HUES6 (cell line): Measurements from ENCODE around the gene GHRL.

ENCODE experiments used
- H3K27ac ChIP-seq: 2 replicates; pipeline ENCODE4 v1.7.0; 2013; ENCODE audit warnings: low read depth, mild to moderate bottlenecking, low read length, inconsistent platforms
- H3K27me3 ChIP-seq: 2 replicates; pipeline ENCODE4 v1.6.1; 2013; ENCODE audit warnings: low read length; ENCODE audit not compliant: control insufficient read depth, insufficient read depth
- H3K36me3 ChIP-seq: 2 replicates; pipeline ENCODE4 v1.6.1; 2013; ENCODE audit warnings: low read length; ENCODE audit not compliant: control insufficient read depth, insufficient read depth
- H3K4me1 ChIP-seq: 2 replicates; pipeline ENCODE4 v1.6.1; 2013; ENCODE audit warnings: low read length; ENCODE audit not compliant: control insufficient read depth, insufficient read depth
- H3K4me3 ChIP-seq: 2 replicates; pipeline ENCODE4 v1.5.1; 2013; ENCODE audit warnings: low read depth, low read length
- H3K9ac ChIP-seq: one replicate; pipeline ENCODE4 v1.6.1; 2013; ENCODE audit warnings: mild to moderate bottlenecking, low read length
- H3K9me3 ChIP-seq: 2 replicates; pipeline ENCODE4 v1.6.1; 2013; ENCODE audit warnings: low read depth, low read length; ENCODE audit not compliant: control insufficient read depth, insufficient read depth

GHRL gene

GRCh38 chr3:10292505-10293419 lies at the start of gene GHRL:
TSS of gene GHRL (minus strand) at chr3:10292947. CDS start at chr3:10290180, 2,767 bp downstream.
- H3K4me1 ChIP-seq, result peaks cover 11% of the 10 kb centered on the region; the same call in 1 of the 2 replicates
- no peak within 1 kb of the TSS for H3K4me3 ChIP-seq
- no peaks in the 10 kb centered on the region for H3K27me3 ChIP-seq
- no peak within 1 kb of the TSS for H3K27ac ChIP-seq
- H3K9ac ChIP-seq, result no peak within 1 kb of the TSS
- no peaks in the 10 kb centered on the region for H3K9me3 ChIP-seq
- H3K36me3 ChIP-seq, result peaks cover 36% of the 10 kb centered on the region

- H3K9ac ChIP-seq, result no peak overlapping the region
- H3K9me3 ChIP-seq, result no peaks in the 10 kb centered on the region
- peaks cover 3% of the 10 kb centered on the region; the same call in 1 of the 2 replicates for H3K4me1 ChIP-seq
- no peak overlapping the region for H3K27ac ChIP-seq
- no peaks in the 10 kb centered on the region for H3K36me3 ChIP-seq
- H3K4me3 ChIP-seq, result no peak overlapping the region
- H3K27me3 ChIP-seq, result no peaks in the 10 kb centered on the region
Measured at GRCh38 chr3:10341901-10342398, 49.2 kb upstream of the GHRL start.

GRCh38 chr3:10340476-10340875 lies 47.7 kb upstream of the GHRL start:
- H3K9me3 ChIP-seq, result no peaks in the 10 kb centered on the region
- no peaks in the 10 kb centered on the region for H3K27me3 ChIP-seq
- peaks cover 3% of the 10 kb centered on the region; the same call in 1 of the 2 replicates for H3K4me1 ChIP-seq
- no peak overlapping the region for H3K27ac ChIP-seq
- H3K4me3 ChIP-seq, result no peak overlapping the region
- H3K9ac ChIP-seq, result no peak overlapping the region
- no peaks in the 10 kb centered on the region for H3K36me3 ChIP-seq

GRCh38 chr3:10340046-10340445 lies 47.3 kb upstream of the GHRL start:
- no peak overlapping the region for H3K27ac ChIP-seq
- no peaks in the 10 kb centered on the region for H3K27me3 ChIP-seq
- no peak overlapping the region for H3K4me3 ChIP-seq
- no peak overlapping the region for H3K9ac ChIP-seq
- no peaks in the 10 kb centered on the region for H3K36me3 ChIP-seq
- no peaks in the 10 kb centered on the region for H3K9me3 ChIP-seq
- H3K4me1 ChIP-seq, result peaks cover 3% of the 10 kb centered on the region; the same call in 1 of the 2 replicates

- Histone ChIP-seq H3K4me1 (peaks cover 3% of the 10 kb centered on the region; the same call in 1 of the 2 replicates), H3K9me3 (no peaks in the 10 kb centered on the region), H3K36me3 (no peaks in the 10 kb centered on the region), H3K9ac (no peak overlapping the region), H3K27me3 (no peaks in the 10 kb centered on the region), H3K4me3 (no peak overlapping the region), H3K27ac (no peak overlapping the region)
Measured at GRCh38 chr3:10339376-10339955, 46.7 kb upstream of the GHRL start.

- Histone ChIP-seq H3K4me1 (no peaks in the 10 kb centered on the region), H3K36me3 (no peaks in the 10 kb centered on the region), H3K9me3 (no peaks in the 10 kb centered on the region), H3K27ac (no peak overlapping the region), H3K27me3 (no peaks in the 10 kb centered on the region), H3K9ac (no peak overlapping the region), H3K4me3 (no peak overlapping the region)
Measured at GRCh38 chr3:10338591-10339353, 46.0 kb upstream of the GHRL start.

- Histone ChIP-seq H3K27ac (no peak overlapping the region), H3K4me3 (no peak overlapping the region), H3K36me3 (no peaks in the 10 kb centered on the region), H3K4me1 (no peaks in the 10 kb centered on the region), H3K9ac (no peak overlapping the region), H3K27me3 (no peaks in the 10 kb centered on the region), H3K9me3 (no peaks in the 10 kb centered on the region)
Measured at GRCh38 chr3:10338164-10338470, 45.4 kb upstream of the GHRL start.

- Histone ChIP-seq H3K27me3 (no peaks in the 10 kb centered on the region), H3K4me1 (no peaks in the 10 kb centered on the region), H3K36me3 (no peaks in the 10 kb centered on the region), H3K4me3 (no peak overlapping the region), H3K9ac (no peak overlapping the region), H3K27ac (no peak overlapping the region), H3K9me3 (no peaks in the 10 kb centered on the region)
Measured at GRCh38 chr3:10337323-10338163, 44.8 kb upstream of the GHRL start.

GRCh38 chr3:10336761-10337160 lies 44.0 kb upstream of the GHRL start:
- H3K9ac ChIP-seq, result no peak overlapping the region
- H3K27me3 ChIP-seq, result peaks cover 2% of the 10 kb centered on the region; the same call in 1 of the 2 replicates
- H3K9me3 ChIP-seq, result no peaks in the 10 kb centered on the region
- no peaks in the 10 kb centered on the region for H3K36me3 ChIP-seq
- no peak overlapping the region for H3K4me3 ChIP-seq
- no peak overlapping the region for H3K27ac ChIP-seq
- no peaks in the 10 kb centered on the region for H3K4me1 ChIP-seq

GRCh38 chr3:10335871-10336622 lies 43.3 kb upstream of the GHRL start:
- Histone ChIP-seq H3K27ac (no peak overlapping the region), H3K27me3 (peaks cover 6% of the 10 kb centered on the region; the same call in 1 of the 2 replicates), H3K4me1 (no peaks in the 10 kb centered on the region), H3K9me3 (no peaks in the 10 kb centered on the region), H3K36me3 (no peaks in the 10 kb centered on the region), H3K9ac (no peak overlapping the region), H3K4me3 (no peak overlapping the region)
